IMR-90 (cell line): ENCODE data around the gene ATP8B4. TPM values are rescaled to one million over a fixed set of nuclear protein-coding genes. Genes with fewer than 3 reads are reported as not detected.
A peak's percentile ranks its signal among the peaks of the same experiment; 100 is the strongest.

Experiments used
- ATAC-seq: fragments of 200-7000 bp; cut with Tn5 transposase; 2 replicates; pipeline ENCODE4 v1.9.1; 2020; ENCODE audit warnings: low read depth, mild to moderate bottlenecking, moderate library complexity
- BruUV-seq: library from RNA; stranded (reverse); fragments of 400-500 nt; replicated peaks from 2 replicates; lab custom pipeline; 2021; lab: Mats Ljungman, UMichigan
- CTCF ChIA-PET: fragments of 300-600 bp; formaldehyde crosslinking; extraction: SDS; loops from one replicate; lab custom pipeline; 2021; ENCODE audit warnings: antibody characterized with exemption; lab: Yijun Ruan, JAX
- POLR2A ChIA-PET: fragments of 300-600 bp; sonication (Branson Sonifier 250); formaldehyde crosslinking; loops from one replicate; lab custom pipeline; 2022; ENCODE audit warnings: antibody characterized with exemption; ENCODE audit not compliant: unreplicated experiment; lab: Charles Lee
- DNase-seq: peaks from one replicate; pipeline ENCODE4 v3.0.0; 2013
- H2AFZ ChIP-seq: replicated peaks from 2 replicates; pipeline ENCODE3; 2013; ENCODE audit warnings: low read length, mild to moderate bottlenecking; ENCODE audit not compliant: poor library complexity
- H2AK5ac ChIP-seq: 2 replicates; pipeline ENCODE4 v1.6.1; 2013; ENCODE audit warnings: low read depth, low read length, inconsistent platforms
- H2AK9ac ChIP-seq: replicated peaks from 2 replicates; pipeline ENCODE3; 2013; ENCODE audit warnings: mild to moderate bottlenecking, low read depth, low read length, moderate library complexity; ENCODE audit not compliant: poor library complexity
- H2BK120ac ChIP-seq: 2 replicates; pipeline ENCODE4 v1.6.1; 2013; ENCODE audit warnings: low read depth, low read length, inconsistent platforms
- H2BK15ac ChIP-seq: 3 replicates; pipeline ENCODE4 v1.6.1; 2013; ENCODE audit warnings: low read depth, low read length, inconsistent platforms
- H2BK20ac ChIP-seq: 2 replicates; pipeline ENCODE4 v1.6.1; 2013; ENCODE audit warnings: low read depth, mild to moderate bottlenecking, inconsistent platforms, low read length, moderate library complexity
- H2BK5ac ChIP-seq: 2 replicates; pipeline ENCODE4 v1.6.1; 2013; ENCODE audit warnings: mild to moderate bottlenecking, low read depth, low read length, inconsistent platforms; ENCODE audit not compliant: poor library complexity, severe bottlenecking
- H3K14ac ChIP-seq: replicated peaks from 2 replicates; pipeline ENCODE4 v1.6.1; 2013; ENCODE audit warnings: low read depth, low read length, inconsistent platforms
- H3K18ac ChIP-seq: 2 replicates; pipeline ENCODE4 v1.6.1; 2013; ENCODE audit warnings: low read depth, low read length, control low read depth
- H3K23ac ChIP-seq: 2 replicates; pipeline ENCODE4 v1.6.1; 2013; ENCODE audit warnings: low read depth, low read length, inconsistent platforms
- H3K27ac ChIP-seq: 2 replicates; pipeline ENCODE4 v1.5.1; 2013; ENCODE audit warnings: mild to moderate bottlenecking, control low read depth, low read length; ENCODE audit not compliant: insufficient read depth
- H3K27me3 ChIP-seq: 2 replicates; pipeline ENCODE4 v1.6.1; 2013; ENCODE audit warnings: low read length; ENCODE audit not compliant: control insufficient read depth, insufficient read depth
- H3K36me3 ChIP-seq: 2 replicates; pipeline ENCODE4 v1.6.1; 2013; ENCODE audit warnings: low read length, mixed read lengths; ENCODE audit not compliant: control insufficient read depth, insufficient read depth
- H3K4ac ChIP-seq: 2 replicates; pipeline ENCODE4 v1.6.1; 2013; ENCODE audit warnings: low read depth, low read length, inconsistent platforms
- H3K4me1 ChIP-seq: 2 replicates; pipeline ENCODE4 v1.6.1; 2013; ENCODE audit warnings: low read length, mixed read lengths; ENCODE audit not compliant: control insufficient read depth, insufficient read depth
- H3K4me2 ChIP-seq: 2 replicates; pipeline ENCODE4 v1.6.1; 2013; ENCODE audit warnings: low read depth, mild to moderate bottlenecking, control low read depth, low read length, moderate library complexity
- H3K4me3 ChIP-seq: 2 replicates; pipeline ENCODE4 v1.5.1; 2013; ENCODE audit warnings: low read depth, mild to moderate bottlenecking, control low read depth, low read length, moderate library complexity; ENCODE audit not compliant: insufficient read depth
- H3K56ac ChIP-seq: 2 replicates; pipeline ENCODE4 v1.6.1; 2013; ENCODE audit warnings: low read length, inconsistent platforms; ENCODE audit not compliant: insufficient read depth; ENCODE audit errors: extremely low read depth
- H3K79me1 ChIP-seq, 2 experiments: 2 replicates each; pipeline ENCODE4 v1.6.1; 2013; ENCODE audit warnings: low read length in 2 of 2, inconsistent platforms in 1 of 2, low read depth in 1 of 2
- H3K9ac ChIP-seq: 2 replicates; pipeline ENCODE4 v1.6.1; 2013; ENCODE audit warnings: low read depth, low read length, control low read depth
- H3K9me1 ChIP-seq: 2 replicates; pipeline ENCODE4 v1.6.1; 2013; ENCODE audit warnings: low read length, inconsistent platforms; ENCODE audit not compliant: insufficient read depth
- H3K9me3 ChIP-seq: 2 replicates; pipeline ENCODE4 v1.6.1; 2013; ENCODE audit warnings: low read length; ENCODE audit not compliant: control insufficient read depth, insufficient read depth
- H4K20me1 ChIP-seq: 2 replicates; pipeline ENCODE4 v1.6.1; 2013; ENCODE audit warnings: low read length, inconsistent platforms; ENCODE audit not compliant: insufficient read depth
- H4K5ac ChIP-seq: 2 replicates; pipeline ENCODE4 v1.6.1; 2013; ENCODE audit warnings: mild to moderate bottlenecking, low read depth, low read length, control low read depth
- H4K8ac ChIP-seq, 2 experiments: 2 replicates each; pipeline ENCODE4 v1.6.1; 2013; ENCODE audit warnings: low read depth in 2 of 2, low read length in 2 of 2, control low read depth in 1 of 2, inconsistent platforms in 1 of 2
- H4K91ac ChIP-seq: 2 replicates; pipeline ENCODE4 v1.6.1; 2013; ENCODE audit warnings: low read depth, low read length, inconsistent platforms; ENCODE audit not compliant: insufficient read depth
- BHLHE40 ChIP-seq: fragments of 150-350 bp; IDR thresholded peaks from 2 replicates; pipeline ENCODE4 v1.6.1; 2016; ENCODE audit warnings: mild to moderate bottlenecking, low read depth, low read length
- RCOR1 ChIP-seq: IDR thresholded peaks from 2 replicates; pipeline ENCODE4 v1.6.1; 2012; ENCODE audit warnings: mild to moderate bottlenecking, low read length, improper control_type of control experiment; ENCODE audit not compliant: insufficient replicate concordance
- WGBS, 2 experiments: methylation state at CpG; one replicate each; pipeline versions ENCODE4 v1.1.5 to v1.1.7; 2013; ENCODE audit warnings: missing lambda C conversion rate in 2 of 2; ENCODE audit not compliant: insufficient read length in 1 of 2; ENCODE audit errors: extremely low coverage in 2 of 2; 5-methylcytosine and 5-hydroxymethylcytosine counted together
- dilution Hi-C: fragments of 300-500 bp; cut with HindIII; formaldehyde crosslinking; loops from one replicate; pipeline ENCODE4 v1.14.3; 2018; ENCODE audit warnings: low sequenced_read_pairs; ENCODE audit not compliant: unreplicated experiment
- in situ Hi-C: fragments of 300-500 bp; cut with MboI; formaldehyde crosslinking; loops from 3 replicates; pipeline ENCODE4 v1.14.3; 2019; ENCODE audit warnings: low sequenced_read_pairs, inconsistent platforms, mixed read lengths
- intact Hi-C: fragments of 100-400 bp; cut with micrococcal nuclease; formaldehyde crosslinking; loops from 2 replicates; pipeline ENCODE4 v1.10.0; 2022
- polyA plus RNA-seq, 3 experiments: library from polyadenylated mRNA; depleted of rRNA; stranded (reverse); fragments of >200 nt; gene quantifications; 2 replicates each; pipeline ENCODE4 v1.2.3, GENCODE V29; 2012; ENCODE audit warnings: low replicate concordance in 1 of 3
- total RNA-seq: library from RNA; depleted of rRNA; stranded (reverse); fragments of >200 nt; gene quantifications from 2 replicates; pipeline ENCODE4 v1.2.3, GENCODE V29; 2012
- TF ChIP-seq, protein P1 (sequence below): fragments of 150-350 bp; IDR thresholded peaks from 2 replicates; pipeline ENCODE4 v1.6.1; 2016; ENCODE audit warnings: low read depth, mild to moderate bottlenecking, low read length, moderate library complexity, borderline replicate concordance

The ATP8B4 gene
- total and polyA plus RNA-seq, 2 of the 4 experiments (the other 2 are of a cell fraction) = 0.12 to 0.54 TPM

DNA sequence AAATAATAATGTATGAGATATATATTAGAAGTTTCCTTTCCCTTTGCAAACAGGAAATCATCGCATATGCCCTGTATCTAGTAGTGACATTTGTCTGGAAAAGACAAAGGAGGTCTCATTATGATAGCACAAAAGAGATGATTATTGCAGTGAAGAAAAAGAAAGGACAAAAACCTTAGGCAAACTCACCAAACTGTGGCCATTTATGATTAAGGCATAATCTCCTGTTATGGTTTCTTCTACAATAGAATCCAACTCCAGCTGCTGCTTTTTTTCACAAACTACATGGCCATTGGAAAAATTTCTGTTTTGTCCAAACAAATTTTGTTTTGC is 218.2 kb downstream of the ATP8B4 start:
- no peak for DNase-seq
- Histone ChIP-seq H3K4me2 (peak overlapping the region; percentile 73; the same call in 1 of the 2 replicates), H2AK9ac (no peak overlapping the region), H2BK5ac (peak overlapping the region; percentile 56), H4K8ac (peak overlapping the region; percentile 11 to 57; a peak in 1 of 4 replicates), H3K79me1 (no peaks in the 10 kb centered on the region), H3K27ac (peak overlapping the region; percentile 83; the same call in 1 of the 2 replicates), H3K4ac (no peak overlapping the region), H2AK5ac (no peak overlapping the region), H3K4me1 (peaks cover 22% of the 10 kb centered on the region), H2BK120ac (peak overlapping the region; percentile 80), H3K14ac (peak overlapping the region; percentile 54; the same call in 1 of the 2 replicates), H3K18ac (peak overlapping the region; percentile 100), H2BK15ac (peak overlapping the region; percentile 51; the same call in 1 of the 3 replicates), H3K56ac (no peak overlapping the region), H4K91ac (peak overlapping the region; percentile 22; the same call in 1 of the 2 replicates), H2AFZ (no peak overlapping the region), H3K36me3 (no peaks in the 10 kb centered on the region), H3K4me3 (no peak overlapping the region), H3K9me3 (no peaks in the 10 kb centered on the region), H4K20me1 (no peaks in the 10 kb centered on the region), H3K27me3 (no peaks in the 10 kb centered on the region), H3K9me1 (peaks cover 5% of the 10 kb centered on the region; the same call in 1 of the 2 replicates), H2BK20ac (peak overlapping the region; percentile 24; the same call in 1 of the 2 replicates), H4K5ac (peak overlapping the region; percentile 98), H3K9ac (no peak overlapping the region), H3K23ac (peak overlapping the region; percentile 26; the same call in 1 of the 2 replicates)
- intact Hi-C loops (loop anchor here (1.0 to 5.0 kb wide), 4 partner anchors 236 to 744 kb away; partner anchors contain the start of gene COPS2), dilution Hi-C loops (no loop called here), in situ Hi-C loops (loop anchor here (25.0 kb wide), 1 partner anchor 664 kb away; no protein-coding TSS in a partner anchor)
- no TSS peak for BruUV-seq
- no peak for TF ChIP-seq RCOR1
- TF ChIP-seq BHLHE40 = no peak
- TF ChIP-seq, protein P1, sequence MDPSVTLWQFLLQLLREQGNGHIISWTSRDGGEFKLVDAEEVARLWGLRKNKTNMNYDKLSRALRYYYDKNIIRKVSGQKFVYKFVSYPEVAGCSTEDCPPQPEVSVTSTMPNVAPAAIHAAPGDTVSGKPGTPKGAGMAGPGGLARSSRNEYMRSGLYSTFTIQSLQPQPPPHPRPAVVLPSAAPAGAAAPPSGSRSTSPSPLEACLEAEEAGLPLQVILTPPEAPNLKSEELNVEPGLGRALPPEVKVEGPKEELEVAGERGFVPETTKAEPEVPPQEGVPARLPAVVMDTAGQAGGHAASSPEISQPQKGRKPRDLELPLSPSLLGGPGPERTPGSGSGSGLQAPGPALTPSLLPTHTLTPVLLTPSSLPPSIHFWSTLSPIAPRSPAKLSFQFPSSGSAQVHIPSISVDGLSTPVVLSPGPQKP = no peak
- ChIA-PET CTCF (interaction anchor here (1.2 to 4.0 kb wide), 3 partner anchors 102 to 664 kb away, joined by 4 to 14 read pairs (median 5); no protein-coding TSS in a partner anchor), POLR2A (interaction anchor here (0.5 kb wide), 1 partner anchor 90 kb away, joined by 4 read pairs; no protein-coding TSS in a partner anchor)
- no peak for ATAC-seq
- WGBS, 2 experiments = no CpG with 5 or more reads among the region's 1 CpG
